Endothelial cell of umbilical vein (primary cell): Measurements from ENCODE around the gene HEATR3.

Experiments
- EZH2 ChIP-seq: IDR thresholded peaks from 2 replicates; pipeline ENCODE4 v1.6.1; 2012; ENCODE audit warnings: borderline replicate concordance, low read depth, mild to moderate bottlenecking, moderate library complexity, low read length, inconsistent platforms; ENCODE audit not compliant: severe bottlenecking
- MYC ChIP-seq: IDR thresholded peaks from one replicate; pipeline ENCODE4 v1.6.1; 2011; ENCODE audit warnings: mild to moderate bottlenecking, low read depth, low read length
- POLR2A ChIP-seq: IDR thresholded peaks from 2 replicates; pipeline ENCODE4 v1.6.1; 2012; ENCODE audit warnings: low read depth, mild to moderate bottlenecking, control low read depth, low read length
- TF ChIP-seq, protein P1 (sequence below), 2 donors: IDR thresholded peaks; 1 replicate in 1 of 2; 2 replicates in 1 of 2; pipeline ENCODE4 v1.5.1; 2011; ENCODE audit warnings: low read length in 2 of 2, mild to moderate bottlenecking in 2 of 2, moderate library complexity in 2 of 2, control low read depth in 1 of 2, inconsistent platforms in 1 of 2, low read depth in 1 of 2; ENCODE audit not compliant: insufficient read depth in 1 of 2; ENCODE audit errors: extremely low read depth in 1 of 2

DNA sequence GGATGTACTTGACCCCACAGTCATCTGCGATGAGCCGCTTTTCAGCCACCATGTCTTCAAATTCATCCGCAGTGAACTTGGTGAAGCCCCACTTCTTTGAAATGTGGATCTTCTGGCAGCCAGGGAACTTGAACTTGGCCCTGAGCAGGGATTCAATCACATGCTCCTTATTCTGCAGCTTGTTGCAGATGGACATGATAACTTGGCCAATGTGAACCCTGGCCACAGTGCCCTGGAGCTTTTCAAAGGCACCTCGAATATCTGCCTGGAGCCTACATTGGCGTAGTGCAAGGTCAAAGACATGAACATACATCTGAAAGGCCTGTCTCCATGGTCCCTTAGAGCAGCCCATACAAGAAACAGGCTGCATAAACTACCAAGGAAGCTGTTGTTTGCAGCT, 85.6 kb downstream of the HEATR3 start:
- TF ChIP-seq, protein P1, sequence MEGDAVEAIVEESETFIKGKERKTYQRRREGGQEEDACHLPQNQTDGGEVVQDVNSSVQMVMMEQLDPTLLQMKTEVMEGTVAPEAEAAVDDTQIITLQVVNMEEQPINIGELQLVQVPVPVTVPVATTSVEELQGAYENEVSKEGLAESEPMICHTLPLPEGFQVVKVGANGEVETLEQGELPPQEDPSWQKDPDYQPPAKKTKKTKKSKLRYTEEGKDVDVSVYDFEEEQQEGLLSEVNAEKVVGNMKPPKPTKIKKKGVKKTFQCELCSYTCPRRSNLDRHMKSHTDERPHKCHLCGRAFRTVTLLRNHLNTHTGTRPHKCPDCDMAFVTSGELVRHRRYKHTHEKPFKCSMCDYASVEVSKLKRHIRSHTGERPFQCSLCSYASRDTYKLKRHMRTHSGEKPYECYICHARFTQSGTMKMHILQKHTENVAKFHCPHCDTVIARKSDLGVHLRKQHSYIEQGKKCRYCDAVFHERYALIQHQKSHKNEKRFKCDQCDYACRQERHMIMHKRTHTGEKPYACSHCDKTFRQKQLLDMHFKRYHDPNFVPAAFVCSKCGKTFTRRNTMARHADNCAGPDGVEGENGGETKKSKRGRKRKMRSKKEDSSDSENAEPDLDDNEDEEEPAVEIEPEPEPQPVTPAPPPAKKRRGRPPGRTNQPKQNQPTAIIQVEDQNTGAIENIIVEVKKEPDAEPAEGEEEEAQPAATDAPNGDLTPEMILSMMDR (IDR thresholded peaks at IDR 0.05; ENCODE audit: extremely low read depth in 1 of 2, insufficient read depth in 1 of 2, low read depth in 1 of 2, low read length in 2 of 2): no peak
- TF ChIP-seq MYC (no peak), POLR2A (no peak), EZH2 (no peak)
